HCT116 (cell line): ENCODE measurements around the gene LYPD5. TPM values are rescaled to one million over a fixed set of nuclear protein-coding genes. Genes with fewer than 3 reads are reported as not detected.

ENCODE experiments used
- ATAC-seq: fragments of 200-7000 bp; cut with Tn5 transposase; 2 replicates; pipeline ENCODE4 v1.9.1; 2020; ENCODE audit warnings: mild to moderate bottlenecking, moderate library complexity
- BruUV-seq: library from RNA; stranded (reverse); fragments of 400-500 nt; replicated peaks from 2 replicates; lab custom pipeline; 2021; lab: Mats Ljungman, UMichigan
- CTCF ChIA-PET: fragments of 300-600 bp; sonication (Branson Sonifier 250); formaldehyde crosslinking; loops from one replicate; lab custom pipeline; 2021; ENCODE audit warnings: antibody characterized with exemption; lab: Charles Lee
- POLR2A ChIA-PET: fragments of 300-600, 350-600 bp; sonication (Branson Sonifier 250); formaldehyde crosslinking; loops from one replicate; lab custom pipeline; 2021; ENCODE audit warnings: antibody characterized with exemption; lab: Charles Lee
- RAD21 ChIA-PET, 2 experiments: fragments of 300-600 bp; sonication (Branson Sonifier 250); formaldehyde crosslinking; loops; one replicate each; lab custom pipeline; 2023; ENCODE audit warnings: low total read pairs in 2 of 2; ENCODE audit not compliant: uncharacterized antibody in 2 of 2, unreplicated experiment in 2 of 2, low non-redundant PET in 1 of 2; lab: Charles Lee
- DNase-seq: peaks from one replicate; pipeline ENCODE4 v3.0.0-alpha.2; 2010; ENCODE audit warnings: low read depth, low spot score
- H2AFZ ChIP-seq: fragments of 200-600 bp; shearing (Covaris generic), sonication (generic); 2 replicates; pipeline ENCODE4 v1.6.1; 2017; ENCODE audit warnings: low read depth, mixed run types, mixed read lengths, antibody characterized with exemption, low read length; ENCODE audit not compliant: poor library complexity, severe bottlenecking
- H3K27ac ChIP-seq: 2 replicates; pipeline ENCODE4 v1.5.1; 2012; ENCODE audit warnings: low read depth, low read length
- H3K27me3 ChIP-seq: fragments of 200-600 bp; sonication (generic); 2 replicates; pipeline ENCODE4 v1.6.1; 2016; ENCODE audit warnings: mixed run types, low read length, mixed read lengths; ENCODE audit not compliant: insufficient read depth
- H3K36me3 ChIP-seq, 2 experiments: fragments of 200-500 bp in 1 of 2; fragments of 200-600 bp in 1 of 2; sonication (Bioruptor generic) in 1 of 2; sonication (generic) in 1 of 2; 2 replicates each; pipeline versions ENCODE4 v1.5.1 to v1.6.1; 2014 to 2016; ENCODE audit warnings: low read length in 2 of 2, inconsistent platforms in 1 of 2, mixed read lengths in 1 of 2, mixed run types in 1 of 2; ENCODE audit not compliant: insufficient read depth in 2 of 2, control insufficient read depth in 1 of 2
- H3K4me1 ChIP-seq, 2 experiments: fragments of 200-600 bp in 1 of 2; sonication (generic) in 1 of 2; 2 replicates each; pipeline versions ENCODE4 v1.5.1 to v1.6.1; 2012 to 2017; ENCODE audit warnings: low read length in 2 of 2, inconsistent platforms in 1 of 2, mild to moderate bottlenecking in 1 of 2, mixed read lengths in 1 of 2, mixed run types in 1 of 2, moderate library complexity in 1 of 2; ENCODE audit not compliant: insufficient read depth in 2 of 2, control insufficient read depth in 1 of 2
- H3K4me2 ChIP-seq: fragments of 200-600 bp; sonication (generic); 2 replicates; pipeline ENCODE4 v1.6.1; 2017; ENCODE audit warnings: mixed run types, low read length, mixed read lengths
- H3K4me3 ChIP-seq, 2 experiments: fragments of 200-600 bp in 1 of 2; sonication (generic) in 1 of 2; replicated peaks in 1 of 2; 2 replicates each; pipeline ENCODE4 v1.5.1; 2011 to 2016; ENCODE audit warnings: low read length in 2 of 2, control low read depth in 1 of 2, low read depth in 1 of 2, mild to moderate bottlenecking in 1 of 2, mixed read lengths in 1 of 2, mixed run types in 1 of 2
- H3K79me2 ChIP-seq: fragments of 200-600 bp; sonication (generic); 2 replicates; pipeline ENCODE4 v1.6.1; 2017; ENCODE audit warnings: mild to moderate bottlenecking, mixed run types, low read length, moderate library complexity, mixed read lengths; ENCODE audit not compliant: insufficient read depth
- H3K9ac ChIP-seq: fragments of 200-600 bp; sonication (generic); 2 replicates; pipeline ENCODE4 v1.6.1; 2016; ENCODE audit warnings: low read length, mixed read lengths
- H3K9me2 ChIP-seq: fragments of 200-600 bp; sonication (generic), shearing (Covaris generic); 2 replicates; pipeline ENCODE4 v1.6.1; 2017; ENCODE audit warnings: mixed run types, mild to moderate bottlenecking, moderate library complexity; ENCODE audit not compliant: insufficient read depth
- H3K9me3 ChIP-seq, 2 experiments: fragments of 200-500 bp in 1 of 2; fragments of 200-600 bp in 1 of 2; sonication (Bioruptor generic) in 1 of 2; sonication (generic) in 1 of 2; 2 replicates each; pipeline ENCODE4 v1.6.1; 2014 to 2017; ENCODE audit warnings: low read length in 2 of 2, mixed read lengths in 2 of 2, inconsistent platforms in 1 of 2, low read depth in 1 of 2, mild to moderate bottlenecking in 1 of 2, mixed run types in 1 of 2, moderate library complexity in 1 of 2; ENCODE audit not compliant: control insufficient read depth in 1 of 2, insufficient read depth in 1 of 2
- H4K20me1 ChIP-seq: fragments of 200-600 bp; sonication (generic), shearing (Covaris generic); 2 replicates; pipeline ENCODE4 v1.6.1; 2017; ENCODE audit warnings: mixed run types, mild to moderate bottlenecking, moderate library complexity; ENCODE audit not compliant: insufficient read depth
- CBX3 ChIP-seq: IDR thresholded peaks from 2 replicates; pipeline ENCODE4 v1.6.1; 2012; ENCODE audit warnings: low read depth
- CEBPB ChIP-seq: IDR thresholded peaks from 2 replicates; pipeline ENCODE4 v1.6.1; 2012; ENCODE audit warnings: low read depth
- EGR1 ChIP-seq: IDR thresholded peaks from 2 replicates; pipeline ENCODE4 v1.6.1; 2012; ENCODE audit warnings: low read depth
- ELF1 ChIP-seq: IDR thresholded peaks from 2 replicates; pipeline ENCODE4 v1.6.1; 2012; ENCODE audit warnings: low read depth, borderline replicate concordance
- EZH2 ChIP-seq: fragments of 200-600 bp; sonication (generic); IDR thresholded peaks from 2 replicates; pipeline ENCODE4 v1.6.1; 2017; ENCODE audit warnings: antibody characterized with exemption, mixed run types
- JUND ChIP-seq: IDR thresholded peaks from 2 replicates; pipeline ENCODE4 v1.6.1; 2012
- MAX ChIP-seq: IDR thresholded peaks from 2 replicates; pipeline ENCODE4 v1.6.1; 2012
- POLR2AphosphoS5 ChIP-seq: IDR thresholded peaks from 2 replicates; pipeline ENCODE4 v1.6.1; 2011; ENCODE audit warnings: mild to moderate bottlenecking, low read depth, low read length, moderate library complexity
- RAD21 ChIP-seq: IDR thresholded peaks from 2 replicates; pipeline ENCODE4 v1.6.1; 2012; ENCODE audit warnings: low read depth, mild to moderate bottlenecking
- REST ChIP-seq: IDR thresholded peaks from 2 replicates; pipeline ENCODE4 v1.6.1; 2012; ENCODE audit warnings: low read depth
- SIN3A ChIP-seq: IDR thresholded peaks from 2 replicates; pipeline ENCODE4 v1.6.1; 2012; ENCODE audit warnings: low read depth
- SP1 ChIP-seq: IDR thresholded peaks from 2 replicates; pipeline ENCODE4 v1.6.1; 2012; ENCODE audit warnings: low read depth
- SRF ChIP-seq: IDR thresholded peaks from 2 replicates; pipeline ENCODE4 v1.6.1; 2012; ENCODE audit warnings: low read depth
- YY1 ChIP-seq: IDR thresholded peaks from 2 replicates; pipeline ENCODE4 v1.6.1; 2011; ENCODE audit warnings: low read length, low read depth, moderate library complexity, mild to moderate bottlenecking; ENCODE audit not compliant: insufficient replicate concordance; ENCODE audit errors: extremely low read depth
- ZBTB33 ChIP-seq: IDR thresholded peaks from 2 replicates; pipeline ENCODE4 v1.6.1; 2011; ENCODE audit warnings: mild to moderate bottlenecking, low read length, moderate library complexity; ENCODE audit not compliant: insufficient replicate concordance; ENCODE audit errors: extremely low read depth
- ZFX ChIP-seq: fragments of 450-650 bp; IDR thresholded peaks from 2 replicates; pipeline ENCODE4 v1.6.1; 2017
- ZNF274 ChIP-seq: fragments of 200-500 bp; sonication (Bioruptor generic); IDR thresholded peaks from 2 replicates; pipeline ENCODE4 v1.6.1; 2014; ENCODE audit warnings: mild to moderate bottlenecking, low read depth, low read length, inconsistent platforms
- intact Hi-C: fragments of 100-400 bp; cut with micrococcal nuclease; formaldehyde crosslinking; loops from 2 replicates; pipeline ENCODE4 v1.10.0; 2022
- total RNA-seq: library from RNA; stranded (reverse); gene quantifications from one replicate; pipeline ENCODE4 v1.2.1, GENCODE V29; 2021; ENCODE audit not compliant: unreplicated experiment
- TF ChIP-seq, protein P1 (sequence below): IDR thresholded peaks from 2 replicates; pipeline ENCODE4 v1.6.1; 2012

Gene LYPD5
- total RNA-seq, 1 experiment from 2014 or later: 7.6 TPM

DNA sequence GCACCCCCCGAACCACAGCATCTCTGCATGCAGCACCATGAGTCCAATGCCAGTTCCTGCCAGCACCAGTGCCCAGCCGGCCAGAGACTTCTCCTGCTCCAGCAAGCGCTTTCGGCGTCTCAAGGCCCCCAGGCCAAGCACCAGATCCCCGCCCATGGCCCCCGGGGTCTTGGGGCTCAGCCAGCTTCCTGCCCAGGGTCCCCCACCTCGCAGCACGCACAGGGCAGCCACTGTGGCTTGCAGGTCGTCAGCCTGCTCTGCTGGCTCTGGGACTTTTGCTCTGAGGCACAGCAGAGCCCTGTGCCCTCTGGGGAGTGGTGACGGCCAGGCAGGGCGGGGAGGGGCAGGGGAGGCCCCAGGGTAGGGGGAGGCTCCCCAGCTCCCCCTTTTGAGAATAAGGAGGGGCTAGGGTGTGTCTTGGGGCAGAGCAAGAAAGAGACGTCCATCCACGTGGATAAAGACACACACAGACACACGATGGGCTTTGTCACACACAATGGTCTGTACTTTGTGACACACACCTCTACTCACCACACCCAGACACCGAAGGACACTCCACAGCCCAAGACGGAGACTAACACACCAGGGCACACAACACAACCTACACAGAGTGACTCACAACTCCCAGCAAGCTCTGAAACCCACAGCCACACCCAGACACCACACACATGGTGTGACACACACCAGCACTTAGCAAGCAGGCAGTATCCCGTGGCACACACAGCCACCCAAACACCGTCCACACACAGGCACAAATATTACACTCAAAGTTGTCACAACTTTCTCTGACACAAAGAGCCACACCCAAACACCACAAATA lies 21.3 kb downstream of the LYPD5 start, which contains the start of gene KCNN4:
Gene KCNN4, minus strand, starts transcription at position 268 of the 820 bp plus-strand sequence. Its CDS starts 112 bp downstream, at position 156.
- Histone ChIP-seq H3K27me3 (no peaks in the 10 kb centered on the region), H3K9ac (peak within 1 kb of the TSS; percentile 88), H2AFZ (no peak within 1 kb of the TSS), H3K4me2 (peak within 1 kb of the TSS; percentile 88), H3K4me1 (peaks cover 80 to 100% of the 10 kb centered on the region in 2 experiments), H3K79me2 (peaks cover 66% of the 10 kb centered on the region), H3K36me3 (0 out of 4 replicates have a peak, but pooled peaks cover 0 to 5% of the 10 kb centered on the region in 2 experiments), H3K9me3 (no peaks in the 10 kb centered on the region), H3K4me3 (peak within 1 kb of the TSS; percentile 74), H4K20me1 (no peaks in the 10 kb centered on the region), H3K27ac (peak within 1 kb of the TSS; percentile 94), H3K9me2 (no peaks in the 10 kb centered on the region)
- ChIA-PET POLR2A (interaction anchor here (0.5 to 1.5 kb wide), 5 partner anchors 18 to 845 kb away, joined by 3 to 6 read pairs (median 4); partner anchors contain the start of gene SMG9), RAD21 (interaction anchor here in 1 of 2 experiments (0.6 kb wide), 1 partner anchor 26 kb away, joined by 3 read pairs; the partner anchor contains the start of gene SMG9), CTCF (interaction anchor here (0.8 to 3.1 kb wide), 2 partner anchors 13 to 14 kb away, joined by 7 to 10 read pairs; no protein-coding TSS in a partner anchor)
- intact Hi-C loops: loop anchor here (10.0 kb wide), 1 partner anchor 106 kb away; the partner anchor contains the start of gene PLAUR
- ATAC-seq (peak; percentile 59), DNase-seq (peak; percentile 71)
- BruUV-seq: no TSS peak
- no peak for TF ChIP-seq EZH2
- TF ChIP-seq ZBTB33: no peak
- peak; percentile 59 for TF ChIP-seq POLR2AphosphoS5
- TF ChIP-seq ZFX: no peak
- TF ChIP-seq RAD21: no peak
- TF ChIP-seq YY1: peak; percentile 3
- no peak for TF ChIP-seq SIN3A
- TF ChIP-seq ZNF274: no peak
- peak; percentile 89; the same call in 1 of the 2 replicates for TF ChIP-seq MAX
- no peak for TF ChIP-seq CEBPB
- TF ChIP-seq, protein P1, sequence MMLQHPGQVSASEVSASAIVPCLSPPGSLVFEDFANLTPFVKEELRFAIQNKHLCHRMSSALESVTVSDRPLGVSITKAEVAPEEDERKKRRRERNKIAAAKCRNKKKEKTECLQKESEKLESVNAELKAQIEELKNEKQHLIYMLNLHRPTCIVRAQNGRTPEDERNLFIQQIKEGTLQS: no peak
- TF ChIP-seq EGR1: no peak
- TF ChIP-seq REST: no peak
- TF ChIP-seq CBX3: peak; percentile 83
- TF ChIP-seq JUND: no peak; the same call in 1 of the 2 replicates
- no peak for TF ChIP-seq ELF1
- TF ChIP-seq SP1: peak; percentile 63
- no peak for TF ChIP-seq SRF
